Upper lobe of right lung (tissue), 1 donor: ENCODE measurements around the gene ATAD3C. TPM values are rescaled to one million over a fixed set of nuclear protein-coding genes. Genes with fewer than 3 reads are reported as not detected.
"Not testable (repeated sequence)": the region's sequence is repeated elsewhere in the genome, so short reads cannot be mapped to it uniquely, and the experiment has no call there.

Source experiments
- ATAC-seq: fragments of 200-7000 bp; cut with Tn5 transposase; one replicate; pipeline ENCODE4 v1.9.1; 2020; ENCODE audit warnings: mild to moderate bottlenecking, moderate library complexity
- DNase-seq: peaks from one replicate; pipeline ENCODE4 v3.0.0-alpha.2; 2020
- H3K27ac ChIP-seq: fragments of 200-600 bp; one replicate; pipeline ENCODE4 v1.8.0; 2022
- H3K27me3 ChIP-seq: fragments of 200-600 bp; one replicate; pipeline ENCODE4 v1.8.0; 2022; ENCODE audit warnings: mild to moderate bottlenecking
- H3K36me3 ChIP-seq: fragments of 200-600 bp; one replicate; pipeline ENCODE4 v1.8.0; 2022
- H3K4me1 ChIP-seq: fragments of 200-600 bp; one replicate; pipeline ENCODE4 v1.8.0; 2022
- H3K4me3 ChIP-seq: fragments of 200-600 bp; one replicate; pipeline ENCODE4 v1.8.0; 2022; ENCODE audit warnings: mild to moderate bottlenecking
- H3K9me3 ChIP-seq: fragments of 200-600 bp; one replicate; pipeline ENCODE4 v1.8.0; 2022
- CTCF ChIP-seq: fragments of 200-600 bp; IDR thresholded peaks from one replicate; pipeline ENCODE4 v1.8.0; 2022; ENCODE audit warnings: antibody characterized with exemption
- intact Hi-C: fragments of 100-400 bp; cut with DNase I; formaldehyde crosslinking; loops from one replicate; pipeline ENCODE4 v1.11.0; 2022
- total RNA-seq: library from RNA; stranded (reverse); fragmentation: NEBNext Ultra II Directional; extraction: Animal tissue kit (Norgen Biotek cat#: 25700); gene quantifications from one replicate; pipeline ENCODE4 v1.2.1, GENCODE V29; 2021
- donor health status: DM: no; HTN: yes; CAD: no; lungs with severe emphysema.

ATAD3C gene
- total RNA-seq, 1 donor from 2014 or later, result 10.4 TPM

DNA sequence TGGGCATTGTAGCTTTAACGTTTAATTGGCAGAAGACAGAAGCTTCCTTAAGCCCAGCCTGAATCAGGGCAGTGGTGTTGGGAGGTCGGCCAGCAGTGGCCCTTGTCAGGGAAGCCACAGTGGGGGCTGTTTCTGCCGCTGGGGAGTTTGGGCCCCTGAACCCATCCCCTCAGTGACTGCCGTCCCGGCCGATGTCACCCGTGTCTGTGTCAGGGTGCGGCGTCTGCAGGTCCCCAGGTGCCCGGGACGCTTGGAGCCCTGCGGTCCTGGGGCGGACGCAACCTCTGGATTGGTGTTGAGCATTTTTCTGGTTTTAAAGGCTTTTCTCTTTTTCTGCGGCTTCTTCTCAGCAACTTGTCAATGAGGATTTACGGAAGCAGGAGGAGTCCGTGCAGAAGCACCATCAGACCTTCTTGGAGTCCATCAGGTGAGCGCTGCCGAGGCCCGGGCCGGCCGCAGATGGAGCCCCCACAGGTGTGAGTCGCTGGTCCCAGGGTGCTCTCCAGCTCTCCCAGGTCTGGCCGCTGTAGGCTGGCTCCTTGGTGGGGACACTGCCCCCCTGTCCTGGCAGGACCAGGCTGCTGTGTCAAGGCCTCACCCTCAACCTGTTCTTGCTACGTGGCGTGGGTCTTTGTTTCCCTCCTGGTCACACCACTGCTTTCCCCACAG lies 2.3 kb downstream of the ATAD3C start:
- no peak for TF ChIP-seq CTCF
- intact Hi-C loops, result no loop called here
- Histone ChIP-seq H3K9me3 (no peaks in the 10 kb centered on the region), H3K4me3 (no peak overlapping the region), H3K27me3 (no peaks in the 10 kb centered on the region), H3K4me1 (no peaks in the 10 kb centered on the region), H3K36me3 (no peaks in the 10 kb centered on the region), H3K27ac (no peak overlapping the region)
- DNase-seq (no peak), ATAC-seq (no peak)

- H3K4me1 ChIP-seq, H3K36me3 ChIP-seq, H3K4me3 ChIP-seq, ATAC-seq, DNase-seq, intact Hi-C loops, H3K9me3 ChIP-seq, H3K27ac ChIP-seq, H3K27me3 ChIP-seq: not testable (repeated sequence)
Measured at GRCh38 chr1:1452365-1452739, 2.9 kb downstream of the ATAD3C start.

- no peaks in the 10 kb centered on the region for H3K36me3 ChIP-seq
- H3K9me3 ChIP-seq, result no peaks in the 10 kb centered on the region
- no peak overlapping the region for H3K4me3 ChIP-seq
- intact Hi-C loops, result no loop called here
- no peak overlapping the region for H3K27ac ChIP-seq
- DNase-seq, result no peak
- no peaks in the 10 kb centered on the region for H3K4me1 ChIP-seq
- H3K27me3 ChIP-seq, result no peaks in the 10 kb centered on the region
- no peak for TF ChIP-seq CTCF
- ATAC-seq, result no peak
Measured at GRCh38 chr1:1452882-1453281, 3.4 kb downstream of the ATAD3C start.

DNA sequence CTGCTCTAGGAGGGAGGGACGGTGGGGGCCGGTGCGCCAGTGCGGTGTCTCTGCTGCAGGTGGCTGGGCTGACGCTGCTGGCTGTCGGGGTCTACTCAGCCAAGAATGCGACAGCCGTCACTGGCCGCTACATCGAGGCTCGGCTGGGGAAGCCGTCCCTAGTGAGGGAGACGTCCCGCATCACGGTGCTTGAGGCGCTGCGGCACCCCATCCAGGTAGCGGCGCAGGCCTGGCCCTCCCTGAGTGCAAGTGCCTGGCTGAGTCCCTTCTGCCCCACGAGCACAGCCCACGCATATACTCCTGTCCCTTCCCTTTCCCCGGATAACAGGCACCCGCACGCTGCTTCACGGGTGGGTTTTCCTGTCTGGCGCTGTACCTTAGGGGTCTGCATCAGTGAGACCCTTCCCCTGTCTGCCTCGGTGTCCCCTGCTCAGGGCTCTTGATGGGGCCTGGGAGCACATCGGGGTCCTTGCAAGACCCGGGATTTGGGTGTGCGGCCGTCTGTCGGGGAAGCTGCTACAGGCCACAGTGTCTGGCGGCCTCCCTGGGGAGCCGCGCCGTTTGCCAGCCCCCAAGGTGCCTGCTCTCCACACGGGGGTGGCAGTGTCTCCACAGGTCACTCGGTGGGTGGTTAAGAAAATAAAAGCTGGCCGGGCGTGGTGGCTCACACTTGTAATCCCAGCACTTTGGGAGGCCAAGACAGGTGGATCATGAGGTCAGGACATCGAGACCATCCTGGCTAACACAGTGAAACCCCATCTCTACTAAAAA lies 5.0 kb downstream of the ATAD3C start:
- ATAC-seq, intact Hi-C loops, DNase-seq, H3K36me3 ChIP-seq, H3K4me3 ChIP-seq, H3K4me1 ChIP-seq, H3K27me3 ChIP-seq, H3K27ac ChIP-seq, H3K9me3 ChIP-seq: not testable (repeated sequence)

GRCh38 chr1:1455366-1455884 lies 5.9 kb downstream of the ATAD3C start:
- TF ChIP-seq CTCF, result no peak
- intact Hi-C loops, result no loop called here

GRCh38 chr1:1455934-1456333 lies 6.4 kb downstream of the ATAD3C start:
- H3K27me3 ChIP-seq, H3K4me3 ChIP-seq, intact Hi-C loops, H3K9me3 ChIP-seq, H3K4me1 ChIP-seq, H3K36me3 ChIP-seq, ATAC-seq, DNase-seq, H3K27ac ChIP-seq: not testable (repeated sequence)

More at GRCh38 chr1:1455366-1455884, 5.9 kb downstream of the ATAD3C start:
- Histone ChIP-seq H3K27me3 (no peaks in the 10 kb centered on the region), H3K9me3 (no peaks in the 10 kb centered on the region), H3K4me3 (no peak overlapping the region), H3K27ac (no peak overlapping the region), H3K4me1 (no peaks in the 10 kb centered on the region), H3K36me3 (no peaks in the 10 kb centered on the region)
- ATAC-seq, result no peak
- no peak for DNase-seq

- H3K4me3 ChIP-seq, H3K4me1 ChIP-seq, H3K27me3 ChIP-seq, DNase-seq, H3K27ac ChIP-seq, H3K9me3 ChIP-seq, ATAC-seq, intact Hi-C loops, H3K36me3 ChIP-seq: not testable (repeated sequence)
Measured at GRCh38 chr1:1456683-1457255, 7.3 kb downstream of the ATAD3C start.

DNA sequence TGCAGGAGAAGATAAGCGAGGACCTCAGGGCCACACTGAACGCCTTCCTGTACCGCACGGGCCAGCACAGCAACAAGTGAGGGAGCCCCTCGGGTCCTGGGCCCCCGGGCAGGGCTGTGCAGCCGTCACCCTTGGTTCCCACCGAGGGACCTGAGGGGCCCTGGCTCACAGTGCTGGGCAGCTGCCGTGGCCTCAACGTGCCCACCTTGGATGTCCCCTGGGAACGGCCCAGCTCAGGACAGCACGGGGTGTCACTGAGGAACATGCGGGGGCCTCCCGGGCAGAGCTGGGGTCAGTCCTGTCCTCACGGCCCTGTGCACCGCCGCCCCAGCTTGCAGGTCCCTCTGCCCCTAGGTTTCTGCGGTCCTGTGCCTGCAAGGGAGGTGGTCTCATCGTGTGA lies 9.7 kb downstream of the ATAD3C start:
- H3K27ac ChIP-seq, ATAC-seq, H3K27me3 ChIP-seq, H3K36me3 ChIP-seq, H3K4me3 ChIP-seq, DNase-seq, intact Hi-C loops, H3K9me3 ChIP-seq, H3K4me1 ChIP-seq: not testable (repeated sequence)

DNA sequence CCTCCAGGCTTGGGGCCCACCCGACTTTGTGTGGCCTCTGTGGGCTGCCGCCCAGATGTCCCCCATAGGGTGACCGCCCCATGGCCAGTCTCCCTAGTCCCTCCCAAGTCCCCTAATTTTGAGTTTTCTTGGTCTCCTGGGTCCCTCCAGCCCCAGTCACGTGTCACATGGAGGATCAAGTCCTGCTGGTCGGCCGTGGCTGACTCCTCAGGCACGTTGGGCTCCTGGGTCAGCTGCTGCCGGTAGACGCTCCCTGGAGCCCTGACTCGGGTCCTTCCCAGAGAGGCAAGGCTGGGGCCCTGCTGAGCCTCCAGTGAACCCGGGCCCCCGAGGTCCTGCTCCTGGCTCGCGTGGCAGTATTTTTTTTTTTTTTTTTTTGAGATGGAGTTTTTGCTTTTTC lies 10.2 kb downstream of the ATAD3C start:
- H3K36me3 ChIP-seq, H3K27me3 ChIP-seq, H3K27ac ChIP-seq, H3K9me3 ChIP-seq, H3K4me3 ChIP-seq, ATAC-seq, H3K4me1 ChIP-seq, intact Hi-C loops, DNase-seq: not testable (repeated sequence)
